ENCODE measurements around the gene GRAMD4.

Gene GRAMD4

DNA sequence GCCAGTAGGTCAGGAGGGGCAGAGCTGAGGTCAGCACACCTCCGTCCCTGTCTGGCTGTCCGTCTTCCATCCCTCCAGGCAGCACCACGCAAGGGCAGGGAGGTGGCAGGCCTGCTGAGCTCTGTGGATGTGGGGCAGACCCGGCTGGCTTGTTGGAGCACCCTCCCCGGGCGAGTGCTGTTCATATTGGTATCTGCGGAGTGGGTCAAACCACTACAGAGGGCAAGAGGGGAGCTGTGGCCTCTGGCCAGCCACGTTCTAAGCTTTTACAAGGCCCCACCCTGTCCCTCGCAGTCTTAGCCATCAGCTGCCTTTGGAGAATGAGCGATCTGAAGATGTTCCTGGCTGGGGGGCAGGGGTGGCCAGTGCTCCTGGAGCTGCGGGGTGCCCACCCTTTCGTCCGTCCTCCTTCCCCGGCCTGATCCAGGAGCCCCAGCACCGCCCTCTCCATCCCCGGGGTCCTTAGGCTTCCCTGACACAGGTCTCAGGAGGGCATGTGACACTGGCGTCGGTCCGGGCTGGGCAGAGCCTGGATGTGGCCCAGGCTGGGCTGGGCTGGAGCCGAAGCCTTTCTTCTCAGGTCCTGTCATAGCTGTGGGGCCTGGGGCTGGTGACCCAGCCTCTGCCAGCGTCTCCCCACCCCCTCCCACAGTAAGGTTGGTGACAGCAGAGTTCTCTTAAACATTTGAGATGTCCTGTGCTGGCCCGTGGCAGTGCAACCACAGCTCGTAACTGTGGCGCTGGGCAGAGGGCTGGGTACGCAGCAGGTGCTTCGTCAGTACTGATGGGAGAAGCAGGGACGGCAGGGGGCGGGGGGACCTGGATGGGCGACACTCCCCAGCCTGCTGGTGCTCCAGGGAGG is 31.7 kb upstream of the GRAMD4 start:
- no peak for DNase-seq (ENCODE audit: low spot score)
- ChIA-PET POLR2A (ENCODE audit: low non-redundant PET) (no interaction called here), CTCF (interaction anchor here (0.7 to 0.9 kb wide), 2 partner anchors 8 to 9 kb away, joined by 4 to 5 read pairs; no protein-coding TSS in a partner anchor)
- TF ChIP-seq, protein P1, sequence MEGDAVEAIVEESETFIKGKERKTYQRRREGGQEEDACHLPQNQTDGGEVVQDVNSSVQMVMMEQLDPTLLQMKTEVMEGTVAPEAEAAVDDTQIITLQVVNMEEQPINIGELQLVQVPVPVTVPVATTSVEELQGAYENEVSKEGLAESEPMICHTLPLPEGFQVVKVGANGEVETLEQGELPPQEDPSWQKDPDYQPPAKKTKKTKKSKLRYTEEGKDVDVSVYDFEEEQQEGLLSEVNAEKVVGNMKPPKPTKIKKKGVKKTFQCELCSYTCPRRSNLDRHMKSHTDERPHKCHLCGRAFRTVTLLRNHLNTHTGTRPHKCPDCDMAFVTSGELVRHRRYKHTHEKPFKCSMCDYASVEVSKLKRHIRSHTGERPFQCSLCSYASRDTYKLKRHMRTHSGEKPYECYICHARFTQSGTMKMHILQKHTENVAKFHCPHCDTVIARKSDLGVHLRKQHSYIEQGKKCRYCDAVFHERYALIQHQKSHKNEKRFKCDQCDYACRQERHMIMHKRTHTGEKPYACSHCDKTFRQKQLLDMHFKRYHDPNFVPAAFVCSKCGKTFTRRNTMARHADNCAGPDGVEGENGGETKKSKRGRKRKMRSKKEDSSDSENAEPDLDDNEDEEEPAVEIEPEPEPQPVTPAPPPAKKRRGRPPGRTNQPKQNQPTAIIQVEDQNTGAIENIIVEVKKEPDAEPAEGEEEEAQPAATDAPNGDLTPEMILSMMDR (conservative IDR thresholded peaks at IDR 0.05; ENCODE audit: low read depth) = no peak
- H3K27ac ChIP-seq = no peak overlapping the region; the same call in 1 of the 2 replicates

DNA sequence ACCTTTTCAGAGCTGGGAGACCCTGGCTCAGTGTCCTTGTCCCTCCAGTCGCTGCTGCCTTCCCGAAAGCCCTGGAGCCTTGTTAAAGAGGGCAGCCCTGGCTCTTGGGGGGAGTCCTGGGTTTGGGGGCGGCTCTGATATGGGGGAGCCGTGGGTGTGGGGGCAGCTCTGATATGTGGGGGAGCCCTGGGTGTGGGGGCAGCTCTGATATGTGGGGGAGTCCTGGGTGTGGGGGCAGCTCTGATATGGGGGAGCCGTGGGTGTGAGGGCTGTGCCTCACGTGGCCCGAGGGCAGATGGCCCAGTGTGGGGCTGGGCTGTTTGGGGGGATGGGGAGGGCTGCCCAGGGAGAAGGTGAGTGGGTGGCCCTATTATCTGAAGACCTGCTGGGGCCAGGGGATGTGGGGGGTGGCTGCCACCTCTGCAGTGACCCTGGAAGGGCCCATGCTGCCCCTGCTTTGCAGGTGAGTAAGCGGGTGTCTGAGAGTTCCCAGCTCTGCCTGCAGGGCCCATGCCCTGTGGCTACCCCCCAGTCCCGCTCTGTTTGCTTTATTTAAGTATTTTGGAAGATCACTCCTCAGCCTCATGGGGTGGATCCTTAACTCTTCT is 30.9 kb upstream of the GRAMD4 start:
- CTCF ChIA-PET = interaction anchor here (0.7 to 0.9 kb wide), 2 partner anchors 8 kb away, joined by 4 to 5 read pairs; no protein-coding TSS in a partner anchor
- POLR2A ChIA-PET (ENCODE audit: low non-redundant PET) = no interaction called here
- TF ChIP-seq, protein P1 (conservative IDR thresholded peaks at IDR 0.05; ENCODE audit: low read depth) = no peak
- H3K27ac ChIP-seq = no peak overlapping the region
- DNase-seq (ENCODE audit: low spot score) = no peak

DNA sequence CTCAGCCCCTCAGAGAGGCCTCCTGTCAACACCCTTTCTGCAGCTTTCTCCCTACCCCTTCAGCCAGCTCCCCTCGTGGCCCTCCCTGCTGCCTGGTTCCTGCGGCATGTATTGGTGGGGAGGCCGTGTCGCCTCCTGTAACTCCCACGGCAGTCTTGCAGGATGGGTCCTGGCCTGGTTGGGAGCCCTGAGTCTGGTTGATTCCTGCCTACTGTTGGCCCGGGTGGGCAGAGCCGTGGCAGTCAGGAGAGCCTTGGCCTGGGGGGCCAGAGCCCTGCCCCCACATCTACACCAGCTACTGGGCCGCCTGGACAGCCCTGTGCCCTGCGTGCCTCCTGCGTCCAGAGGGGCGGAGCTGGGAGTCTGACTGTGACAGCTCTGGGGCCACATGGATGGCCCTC is 30.3 kb upstream of the GRAMD4 start:
- CTCF ChIA-PET = no interaction called here
- H3K27ac ChIP-seq = no peak overlapping the region
- POLR2A ChIA-PET (ENCODE audit: low non-redundant PET) = no interaction called here
- TF ChIP-seq, protein P1 (conservative IDR thresholded peaks at IDR 0.05; ENCODE audit: low read depth) = no peak
- DNase-seq (ENCODE audit: low spot score) = no peak

DNA sequence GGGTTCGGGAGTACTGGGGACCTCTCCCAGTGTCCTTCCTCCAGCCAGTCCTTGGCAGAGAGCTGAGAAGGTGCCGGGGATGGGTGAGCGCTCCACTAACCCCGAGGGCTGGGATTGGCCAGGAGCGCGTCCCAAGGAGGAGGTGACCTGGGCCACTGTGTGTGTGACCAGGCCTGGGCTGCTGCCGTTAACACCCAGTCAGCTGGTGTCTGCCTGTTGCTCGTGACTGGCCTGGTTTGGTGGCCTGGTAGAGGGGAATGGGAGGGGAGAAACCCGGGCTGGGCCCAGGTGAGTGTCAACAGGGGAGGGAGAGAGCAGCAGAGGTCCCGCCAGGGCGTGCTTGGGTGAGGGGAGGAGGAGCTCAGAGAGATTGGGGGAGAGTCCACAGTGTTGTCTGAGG is 29.9 kb upstream of the GRAMD4 start:
- TF ChIP-seq, protein P1 (conservative IDR thresholded peaks at IDR 0.05; ENCODE audit: low read depth) = no peak
- POLR2A ChIA-PET (ENCODE audit: low non-redundant PET) = no interaction called here
- DNase-seq (ENCODE audit: low spot score) = no peak
- no peak overlapping the region for H3K27ac ChIP-seq
- CTCF ChIA-PET = no interaction called here

DNA sequence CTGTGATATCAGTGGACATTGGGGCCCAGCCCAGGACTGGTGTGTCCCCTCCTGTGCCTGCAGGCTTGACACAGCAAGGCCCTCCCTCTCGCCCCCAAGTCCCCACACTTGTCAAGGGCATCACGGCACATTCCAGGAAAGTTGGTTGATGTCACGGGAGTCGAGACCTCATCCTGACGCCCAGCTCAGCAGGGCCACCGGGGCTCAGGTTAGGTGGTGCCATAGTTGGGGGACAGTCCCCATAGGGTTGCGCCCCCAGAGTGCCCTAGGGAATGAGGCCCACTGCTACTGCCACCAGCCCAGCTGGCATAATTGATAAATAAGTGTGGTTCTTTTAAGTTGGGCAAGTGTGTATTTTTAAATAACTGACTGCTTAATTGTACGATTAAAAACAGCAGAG is 28.3 kb upstream of the GRAMD4 start:
- ChIA-PET CTCF (no interaction called here), POLR2A (ENCODE audit: low non-redundant PET) (no interaction called here)
- TF ChIP-seq, protein P1 (conservative IDR thresholded peaks at IDR 0.05; ENCODE audit: low read depth) = no peak
- H3K27ac ChIP-seq = no peak overlapping the region
- DNase-seq (ENCODE audit: low spot score) = no peak

DNA sequence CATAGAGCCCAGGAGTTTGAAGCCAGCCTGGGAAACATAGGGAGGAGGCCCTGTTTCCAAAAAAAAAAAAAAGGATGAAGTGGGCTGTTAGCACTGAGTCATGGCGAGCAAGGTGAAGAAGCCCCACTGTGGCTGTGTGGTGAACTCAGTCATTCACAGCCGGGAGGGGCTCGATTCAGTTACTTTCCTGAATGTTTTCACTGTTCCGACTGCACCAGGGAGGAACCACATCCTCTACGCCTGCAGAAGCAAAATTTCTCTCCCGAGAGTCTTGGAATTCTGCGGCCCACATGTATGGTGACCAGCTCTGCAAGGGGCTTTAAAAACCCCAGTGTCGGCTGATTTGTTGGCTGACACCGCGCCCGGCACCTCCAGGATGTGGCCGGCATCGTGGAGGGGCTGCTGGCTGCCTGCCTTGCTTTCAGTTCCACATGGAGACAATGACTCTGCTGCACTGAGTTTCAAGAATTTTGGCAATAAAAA is 27.8 kb upstream of the GRAMD4 start:
- DNase-seq (ENCODE audit: low spot score) = no peak
- TF ChIP-seq, protein P1 (conservative IDR thresholded peaks at IDR 0.05; ENCODE audit: low read depth) = no peak
- POLR2A ChIA-PET (ENCODE audit: low non-redundant PET) = no interaction called here
- CTCF ChIA-PET = no interaction called here
- H3K27ac ChIP-seq = no peak overlapping the region

Data from RWPE1 (cell line).